Measurements from ENCODE around the gene KANK3.

DNA sequence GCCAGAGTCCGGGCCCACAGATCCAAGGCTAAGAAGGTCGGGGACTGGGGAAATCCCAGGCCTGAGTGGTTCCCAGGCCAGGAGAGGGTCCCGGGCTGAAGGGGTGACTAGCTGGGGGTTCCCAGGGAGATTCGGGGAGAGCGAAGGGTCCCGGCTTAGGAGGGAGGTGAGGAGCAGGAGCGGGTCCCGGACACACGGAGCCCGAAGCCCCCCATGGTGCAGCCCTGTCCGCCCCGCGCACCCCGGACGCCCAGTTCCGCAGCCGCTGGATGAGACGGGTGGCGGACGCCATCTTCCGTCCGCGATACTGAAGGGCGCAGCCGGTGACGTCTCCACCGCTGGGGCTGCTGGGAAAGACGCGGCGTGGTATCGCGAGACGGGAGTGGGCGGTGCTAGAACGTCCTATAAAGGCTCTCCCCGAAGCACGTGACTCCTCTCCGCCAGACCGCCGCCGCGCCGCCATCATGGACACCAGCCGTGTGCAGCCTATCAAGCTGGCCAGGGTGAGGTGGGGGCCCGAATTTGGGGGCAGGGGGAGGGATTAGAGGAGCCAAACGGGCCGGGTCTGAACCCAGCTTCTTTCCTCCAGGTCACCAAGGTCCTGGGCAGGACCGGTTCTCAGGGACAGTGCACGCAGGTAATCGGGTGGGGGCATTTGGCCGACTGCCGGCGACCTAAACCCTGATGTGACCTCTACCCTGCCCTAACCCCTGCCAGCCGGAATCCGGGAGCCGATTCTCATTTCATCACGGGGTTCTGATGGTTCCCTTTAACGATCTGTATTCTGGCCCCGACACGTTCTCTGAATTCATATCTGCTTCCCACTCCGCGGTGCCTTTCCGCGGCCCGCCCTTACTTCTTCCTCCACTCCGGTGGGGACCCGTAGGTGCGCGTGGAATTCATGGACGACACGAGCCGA is 21.7 kb downstream of the KANK3 start, which contains the start of the genes NDUFA7 and RPS28:
- peak; percentile 97 for TF ChIP-seq YY1 (IDR thresholded peaks at IDR 0.05; ENCODE audit: low read depth, low read length)
- TF ChIP-seq EZH2 (IDR thresholded peaks at IDR 0.05; ENCODE audit: low read depth, low read length, severe bottlenecking): no peak
- peak; percentile 80; the same call in 1 of the 2 replicates for TF ChIP-seq POLR2AphosphoS5 (IDR thresholded peaks at IDR 0.05; ENCODE audit: low read depth, low read length)
- TF ChIP-seq CREB1 (IDR thresholded peaks at IDR 0.05): peak; percentile 98
- no peak for TF ChIP-seq RXRA (IDR thresholded peaks at IDR 0.05; ENCODE audit: insufficient read depth, low read depth, low read length)
- TF ChIP-seq, protein P1, sequence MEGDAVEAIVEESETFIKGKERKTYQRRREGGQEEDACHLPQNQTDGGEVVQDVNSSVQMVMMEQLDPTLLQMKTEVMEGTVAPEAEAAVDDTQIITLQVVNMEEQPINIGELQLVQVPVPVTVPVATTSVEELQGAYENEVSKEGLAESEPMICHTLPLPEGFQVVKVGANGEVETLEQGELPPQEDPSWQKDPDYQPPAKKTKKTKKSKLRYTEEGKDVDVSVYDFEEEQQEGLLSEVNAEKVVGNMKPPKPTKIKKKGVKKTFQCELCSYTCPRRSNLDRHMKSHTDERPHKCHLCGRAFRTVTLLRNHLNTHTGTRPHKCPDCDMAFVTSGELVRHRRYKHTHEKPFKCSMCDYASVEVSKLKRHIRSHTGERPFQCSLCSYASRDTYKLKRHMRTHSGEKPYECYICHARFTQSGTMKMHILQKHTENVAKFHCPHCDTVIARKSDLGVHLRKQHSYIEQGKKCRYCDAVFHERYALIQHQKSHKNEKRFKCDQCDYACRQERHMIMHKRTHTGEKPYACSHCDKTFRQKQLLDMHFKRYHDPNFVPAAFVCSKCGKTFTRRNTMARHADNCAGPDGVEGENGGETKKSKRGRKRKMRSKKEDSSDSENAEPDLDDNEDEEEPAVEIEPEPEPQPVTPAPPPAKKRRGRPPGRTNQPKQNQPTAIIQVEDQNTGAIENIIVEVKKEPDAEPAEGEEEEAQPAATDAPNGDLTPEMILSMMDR (IDR thresholded peaks at IDR 0.05; ENCODE audit: control extremely low read depth in 1 of 3, insufficient read depth in 1 of 3, low read depth in 1 of 3, low read length in 3 of 3): peak in 1 of 3 experiments; percentile 18; a peak in 1 of 4 replicates
- TF ChIP-seq, protein P2, sequence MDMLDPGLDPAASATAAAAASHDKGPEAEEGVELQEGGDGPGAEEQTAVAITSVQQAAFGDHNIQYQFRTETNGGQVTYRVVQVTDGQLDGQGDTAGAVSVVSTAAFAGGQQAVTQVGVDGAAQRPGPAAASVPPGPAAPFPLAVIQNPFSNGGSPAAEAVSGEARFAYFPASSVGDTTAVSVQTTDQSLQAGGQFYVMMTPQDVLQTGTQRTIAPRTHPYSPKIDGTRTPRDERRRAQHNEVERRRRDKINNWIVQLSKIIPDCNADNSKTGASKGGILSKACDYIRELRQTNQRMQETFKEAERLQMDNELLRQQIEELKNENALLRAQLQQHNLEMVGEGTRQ (IDR thresholded peaks at IDR 0.05; ENCODE audit: low read length): peak; percentile 85
- peak; percentile 99 for TF ChIP-seq TAF1 (IDR thresholded peaks at IDR 0.05; ENCODE audit: low read depth, low read length)
- peak; percentile 83 to 98 for TF ChIP-seq POLR2A (IDR thresholded peaks at IDR 0.05; ENCODE audit: control extremely low read depth in 1 of 2, low read depth in 2 of 2, low read length in 2 of 2)
- TF ChIP-seq SRF (IDR thresholded peaks at IDR 0.05; ENCODE audit: low read depth, low read length): peak; percentile 44; the same call in 1 of the 2 replicates
- TF ChIP-seq PHF8 (conservative IDR thresholded peaks at IDR 0.05; ENCODE audit: low read depth, low read length): peak; percentile 96
- TF ChIP-seq MAFK (IDR thresholded peaks at IDR 0.05; ENCODE audit: low read depth, low read length): no peak
- TF ChIP-seq, protein P3, sequence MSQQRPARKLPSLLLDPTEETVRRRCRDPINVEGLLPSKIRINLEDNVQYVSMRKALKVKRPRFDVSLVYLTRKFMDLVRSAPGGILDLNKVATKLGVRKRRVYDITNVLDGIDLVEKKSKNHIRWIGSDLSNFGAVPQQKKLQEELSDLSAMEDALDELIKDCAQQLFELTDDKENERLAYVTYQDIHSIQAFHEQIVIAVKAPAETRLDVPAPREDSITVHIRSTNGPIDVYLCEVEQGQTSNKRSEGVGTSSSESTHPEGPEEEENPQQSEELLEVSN (IDR thresholded peaks at IDR 0.05): no peak
- peak; percentile 95 for TF ChIP-seq BRCA1 (IDR thresholded peaks at IDR 0.05; ENCODE audit: low read depth, low read length)
